Measurements from ENCODE around the gene MMP21.

DNA sequence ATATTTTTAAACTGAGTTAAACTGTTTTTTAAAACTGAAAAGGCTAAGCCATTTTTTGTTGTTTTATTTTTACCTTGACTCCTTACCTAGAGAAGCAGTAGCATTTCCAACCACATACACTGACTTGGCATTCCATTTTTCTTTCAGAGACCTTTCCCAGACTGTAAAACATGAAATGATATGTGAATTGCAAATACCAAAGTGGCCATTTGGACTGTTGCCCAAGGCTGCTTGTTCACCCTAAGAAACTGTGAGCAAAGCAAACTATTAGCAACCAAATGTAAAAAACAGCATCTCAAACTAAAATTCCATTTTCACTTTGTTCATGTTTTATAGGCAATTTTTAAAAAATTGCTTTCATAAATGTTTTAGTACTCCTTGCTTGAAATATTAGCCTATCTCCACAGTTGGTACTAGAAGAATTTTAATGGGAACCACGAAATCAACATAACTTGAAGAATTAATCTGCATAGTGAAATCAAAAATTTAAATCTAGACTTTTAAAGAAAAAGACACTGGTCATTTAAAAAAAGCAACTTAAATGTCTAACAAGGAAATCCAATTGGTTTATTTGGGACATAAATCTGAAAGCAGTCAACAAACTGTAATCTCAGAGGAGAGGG lies 36.6 kb upstream of the MMP21 start:
- TF ChIP-seq, protein P1, sequence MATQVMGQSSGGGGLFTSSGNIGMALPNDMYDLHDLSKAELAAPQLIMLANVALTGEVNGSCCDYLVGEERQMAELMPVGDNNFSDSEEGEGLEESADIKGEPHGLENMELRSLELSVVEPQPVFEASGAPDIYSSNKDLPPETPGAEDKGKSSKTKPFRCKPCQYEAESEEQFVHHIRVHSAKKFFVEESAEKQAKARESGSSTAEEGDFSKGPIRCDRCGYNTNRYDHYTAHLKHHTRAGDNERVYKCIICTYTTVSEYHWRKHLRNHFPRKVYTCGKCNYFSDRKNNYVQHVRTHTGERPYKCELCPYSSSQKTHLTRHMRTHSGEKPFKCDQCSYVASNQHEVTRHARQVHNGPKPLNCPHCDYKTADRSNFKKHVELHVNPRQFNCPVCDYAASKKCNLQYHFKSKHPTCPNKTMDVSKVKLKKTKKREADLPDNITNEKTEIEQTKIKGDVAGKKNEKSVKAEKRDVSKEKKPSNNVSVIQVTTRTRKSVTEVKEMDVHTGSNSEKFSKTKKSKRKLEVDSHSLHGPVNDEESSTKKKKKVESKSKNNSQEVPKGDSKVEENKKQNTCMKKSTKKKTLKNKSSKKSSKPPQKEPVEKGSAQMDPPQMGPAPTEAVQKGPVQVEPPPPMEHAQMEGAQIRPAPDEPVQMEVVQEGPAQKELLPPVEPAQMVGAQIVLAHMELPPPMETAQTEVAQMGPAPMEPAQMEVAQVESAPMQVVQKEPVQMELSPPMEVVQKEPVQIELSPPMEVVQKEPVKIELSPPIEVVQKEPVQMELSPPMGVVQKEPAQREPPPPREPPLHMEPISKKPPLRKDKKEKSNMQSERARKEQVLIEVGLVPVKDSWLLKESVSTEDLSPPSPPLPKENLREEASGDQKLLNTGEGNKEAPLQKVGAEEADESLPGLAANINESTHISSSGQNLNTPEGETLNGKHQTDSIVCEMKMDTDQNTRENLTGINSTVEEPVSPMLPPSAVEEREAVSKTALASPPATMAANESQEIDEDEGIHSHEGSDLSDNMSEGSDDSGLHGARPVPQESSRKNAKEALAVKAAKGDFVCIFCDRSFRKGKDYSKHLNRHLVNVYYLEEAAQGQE (IDR thresholded peaks at IDR 0.05; ENCODE audit: insufficient read depth in 1 of 2, low read depth in 2 of 2, low read length in 2 of 2) = no peak
- TF ChIP-seq TAF1 (IDR thresholded peaks at IDR 0.05; ENCODE audit: borderline replicate concordance, insufficient read depth, low read length) (no peak), POLR2AphosphoS5 (IDR thresholded peaks at IDR 0.05; ENCODE audit: low read depth, low read length) (no peak)
